Erythroblast (primary cell): ENCODE results near the gene ETV7.

Experiments used
- GATA1 ChIP-seq: IDR thresholded peaks from 2 replicates; pipeline ENCODE4 v1.6.1; 2011; ENCODE audit warnings: low read depth, mild to moderate bottlenecking, control low read depth, low read length, moderate library complexity
- POLR2A ChIP-seq: IDR thresholded peaks from 2 replicates; pipeline ENCODE4 v1.6.1; 2011; ENCODE audit warnings: mild to moderate bottlenecking, low read length

GRCh38 chr6:36343109-36343680 is 44.3 kb downstream of the ETV7 start:
- TF ChIP-seq POLR2A: no peak
- no peak for TF ChIP-seq GATA1
